ENCODE data around the gene CFAP97D1.

The CFAP97D1 gene

GRCh38 chr17:43813386-43813785 is 33.2 kb downstream of the CFAP97D1 start (continued):
- TF ChIP-seq ZNF571 (tag by site-specific recombination; IDR thresholded peaks at IDR 0.05) (no peak), ZNF184 (tag by site-specific recombination; IDR thresholded peaks at IDR 0.05) (no peak), KLF10 (tag by site-specific recombination; IDR thresholded peaks at IDR 0.05) (no peak), WT1 (tag by site-specific recombination; IDR thresholded peaks at IDR 0.05) (no peak), ZNF274 (IDR thresholded peaks at IDR 0.05; ENCODE audit: low read length) (no peak), ZNF274 (tag by site-specific recombination; IDR thresholded peaks at IDR 0.05; ENCODE audit: borderline replicate concordance) (no peak), ZNF132 (tag by site-specific recombination; IDR thresholded peaks at IDR 0.05; ENCODE audit: borderline replicate concordance) (no peak), IKZF3 (tag by site-specific recombination; IDR thresholded peaks at IDR 0.05) (no peak), ZNF776 (tag by site-specific recombination; IDR thresholded peaks at IDR 0.05; ENCODE audit: borderline replicate concordance) (no peak), REPIN1 (tag by site-specific recombination; IDR thresholded peaks at IDR 0.05; ENCODE audit: low read depth) (no peak)
- TF ChIP-seq, protein P1, sequence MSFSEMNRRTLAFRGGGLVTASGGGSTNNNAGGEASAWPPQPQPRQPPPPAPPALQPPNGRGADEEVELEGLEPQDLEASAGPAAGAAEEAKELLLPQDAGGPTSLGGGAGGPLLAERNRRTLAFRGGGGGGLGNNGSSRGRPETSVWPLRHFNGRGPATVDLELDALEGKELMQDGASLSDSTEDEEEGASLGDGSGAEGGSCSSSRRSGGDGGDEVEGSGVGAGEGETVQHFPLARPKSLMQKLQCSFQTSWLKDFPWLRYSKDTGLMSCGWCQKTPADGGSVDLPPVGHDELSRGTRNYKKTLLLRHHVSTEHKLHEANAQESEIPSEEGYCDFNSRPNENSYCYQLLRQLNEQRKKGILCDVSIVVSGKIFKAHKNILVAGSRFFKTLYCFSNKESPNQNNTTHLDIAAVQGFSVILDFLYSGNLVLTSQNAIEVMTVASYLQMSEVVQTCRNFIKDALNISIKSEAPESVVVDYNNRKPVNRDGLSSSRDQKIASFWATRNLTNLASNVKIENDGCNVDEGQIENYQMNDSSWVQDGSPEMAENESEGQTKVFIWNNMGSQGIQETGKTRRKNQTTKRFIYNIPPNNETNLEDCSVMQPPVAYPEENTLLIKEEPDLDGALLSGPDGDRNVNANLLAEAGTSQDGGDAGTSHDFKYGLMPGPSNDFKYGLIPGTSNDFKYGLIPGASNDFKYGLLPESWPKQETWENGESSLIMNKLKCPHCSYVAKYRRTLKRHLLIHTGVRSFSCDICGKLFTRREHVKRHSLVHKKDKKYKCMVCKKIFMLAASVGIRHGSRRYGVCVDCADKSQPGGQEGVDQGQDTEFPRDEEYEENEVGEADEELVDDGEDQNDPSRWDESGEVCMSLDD (tag by site-specific recombination; IDR thresholded peaks at IDR 0.05), result no peak

GRCh38 chr17:43814026-43814425 is 33.8 kb downstream of the CFAP97D1 start:
- Histone ChIP-seq H3K9me3 (ENCODE audit: control insufficient read depth, insufficient read depth, low read depth, low read length) (no peaks in the 10 kb centered on the region), H3K4me3 (ENCODE audit: low read depth, low read length) (no peak overlapping the region), H3K4me1 (ENCODE audit: control insufficient read depth, insufficient read depth, low read length) (no peaks in the 10 kb centered on the region), H3K27ac (ENCODE audit: extremely low read depth, low read depth, low read length) (no peak overlapping the region), H3K36me3 (ENCODE audit: control insufficient read depth in 2 of 2, insufficient read depth in 1 of 2, low read length in 2 of 2) (peaks cover 8 to 73% of the 10 kb centered on the region in 2 experiments; a peak in 2 of 3 replicates)
- POLR2A ChIA-PET, result no interaction called here
- CTCF ChIA-PET, result interaction anchor here (0.7 to 1.1 kb wide), 3 partner anchors 9 to 26 kb away, joined by 3 to 4 read pairs (median 3); no protein-coding TSS in a partner anchor
- TF ChIP-seq ZNF112 (tag by site-specific recombination; IDR thresholded peaks at IDR 0.05), result no peak
- no peak for TF ChIP-seq GLIS1 (tag by site-specific recombination; IDR thresholded peaks at IDR 0.05)
- TF ChIP-seq ZXDB (tag by site-specific recombination; IDR thresholded peaks at IDR 0.05), result no peak
- TF ChIP-seq HOXD13 (CRISPR knock-in tag; IDR thresholded peaks at IDR 0.05; ENCODE audit: borderline replicate concordance), result no peak
- no peak for TF ChIP-seq REPIN1 (tag by site-specific recombination; IDR thresholded peaks at IDR 0.05; ENCODE audit: low read depth)
- no peak for TF ChIP-seq KLF17 (tag by site-specific recombination; IDR thresholded peaks at IDR 0.05)
- TF ChIP-seq KLF7 (tag by site-specific recombination; IDR thresholded peaks at IDR 0.05; ENCODE audit: borderline replicate concordance), result no peak
- no peak for TF ChIP-seq ZNF221 (tag by site-specific recombination; IDR thresholded peaks at IDR 0.05; ENCODE audit: borderline replicate concordance)
- TF ChIP-seq ZNF596 (tag by site-specific recombination; IDR thresholded peaks at IDR 0.05), result no peak
- no peak for TF ChIP-seq ZNF777 (tag by site-specific recombination; IDR thresholded peaks at IDR 0.05; ENCODE audit: borderline replicate concordance)
- TF ChIP-seq HOXC10 (CRISPR knock-in tag; IDR thresholded peaks at IDR 0.05), result no peak
- no peak for TF ChIP-seq ZNF302 (tag by site-specific recombination; IDR thresholded peaks at IDR 0.05; ENCODE audit: low read depth)
- no peak for TF ChIP-seq ZNF423 (tag by site-specific recombination; IDR thresholded peaks at IDR 0.05)
- TF ChIP-seq, protein P2, sequence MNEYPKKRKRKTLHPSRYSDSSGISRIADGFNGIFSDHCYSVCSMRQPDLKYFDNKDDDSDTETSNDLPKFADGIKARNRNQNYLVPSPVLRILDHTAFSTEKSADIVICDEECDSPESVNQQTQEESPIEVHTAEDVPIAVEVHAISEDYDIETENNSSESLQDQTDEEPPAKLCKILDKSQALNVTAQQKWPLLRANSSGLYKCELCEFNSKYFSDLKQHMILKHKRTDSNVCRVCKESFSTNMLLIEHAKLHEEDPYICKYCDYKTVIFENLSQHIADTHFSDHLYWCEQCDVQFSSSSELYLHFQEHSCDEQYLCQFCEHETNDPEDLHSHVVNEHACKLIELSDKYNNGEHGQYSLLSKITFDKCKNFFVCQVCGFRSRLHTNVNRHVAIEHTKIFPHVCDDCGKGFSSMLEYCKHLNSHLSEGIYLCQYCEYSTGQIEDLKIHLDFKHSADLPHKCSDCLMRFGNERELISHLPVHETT (tag by site-specific recombination; IDR thresholded peaks at IDR 0.05), result no peak
- TF ChIP-seq ZBTB49 (tag by site-specific recombination; IDR thresholded peaks at IDR 0.05; ENCODE audit: low read depth), result no peak
- no peak for TF ChIP-seq ZBTB8A (tag by site-specific recombination; IDR thresholded peaks at IDR 0.05)
- TF ChIP-seq ZNF2 (tag by site-specific recombination; IDR thresholded peaks at IDR 0.05), result no peak
- no peak for TF ChIP-seq ZNF558 (tag by site-specific recombination; IDR thresholded peaks at IDR 0.05)
- TF ChIP-seq ZBTB7A (tag by site-specific recombination; IDR thresholded peaks at IDR 0.05; ENCODE audit: low read depth), result no peak
- TF ChIP-seq, protein P3, sequence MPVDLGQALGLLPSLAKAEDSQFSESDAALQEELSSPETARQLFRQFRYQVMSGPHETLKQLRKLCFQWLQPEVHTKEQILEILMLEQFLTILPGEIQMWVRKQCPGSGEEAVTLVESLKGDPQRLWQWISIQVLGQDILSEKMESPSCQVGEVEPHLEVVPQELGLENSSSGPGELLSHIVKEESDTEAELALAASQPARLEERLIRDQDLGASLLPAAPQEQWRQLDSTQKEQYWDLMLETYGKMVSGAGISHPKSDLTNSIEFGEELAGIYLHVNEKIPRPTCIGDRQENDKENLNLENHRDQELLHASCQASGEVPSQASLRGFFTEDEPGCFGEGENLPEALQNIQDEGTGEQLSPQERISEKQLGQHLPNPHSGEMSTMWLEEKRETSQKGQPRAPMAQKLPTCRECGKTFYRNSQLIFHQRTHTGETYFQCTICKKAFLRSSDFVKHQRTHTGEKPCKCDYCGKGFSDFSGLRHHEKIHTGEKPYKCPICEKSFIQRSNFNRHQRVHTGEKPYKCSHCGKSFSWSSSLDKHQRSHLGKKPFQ (tag by site-specific recombination; IDR thresholded peaks at IDR 0.05), result no peak

Data from HEK293 (cell line).